HG03460 (cell line): ENCODE data around the gene PRR18.
"Not testable (repeated sequence)": the region's sequence is repeated elsewhere in the genome, so short reads cannot be mapped to it uniquely, and the experiment has no call there.

Source experiments
- ATAC-seq: cut with Tn5 transposase; IDR thresholded peaks from one replicate; pipeline ENCODE4 v1.9.1; 2021; ENCODE audit not compliant: unreplicated experiment

The PRR18 gene

GRCh38 chr6:166308033-166308768 lies at the start of gene PRR18:
Gene PRR18 (minus strand): TSS chr6:166308392. CDS start chr6:166308142, 250 bp downstream.
- peak; percentile 57 for ATAC-seq

- no peak for ATAC-seq
These were observed 47.4 kb upstream of the PRR18 start for GRCh38 chr6:166355552-166355951.

GRCh38 chr6:166354965-166355364 lies 46.8 kb upstream of the PRR18 start:
- no peak for ATAC-seq

- ATAC-seq, result no peak
These were observed 46.0 kb upstream of the PRR18 start for GRCh38 chr6:166354143-166354542.

- ATAC-seq, result no peak
These were observed 45.3 kb upstream of the PRR18 start for GRCh38 chr6:166353507-166353906.

GRCh38 chr6:166352923-166353322 lies 44.7 kb upstream of the PRR18 start:
- ATAC-seq, result no peak

- ATAC-seq, result peak; percentile 97
These were observed 43.6 kb upstream of the PRR18 start for GRCh38 chr6:166351715-166352285.

GRCh38 chr6:166348305-166348949 lies 40.2 kb upstream of the PRR18 start:
- no peak for ATAC-seq

- no peak for ATAC-seq
These were observed 38.8 kb upstream of the PRR18 start for GRCh38 chr6:166346965-166347364.

GRCh38 chr6:166346449-166346848 lies 38.3 kb upstream of the PRR18 start:
- no peak for ATAC-seq

GRCh38 chr6:166345672-166346071 lies 37.5 kb upstream of the PRR18 start:
- not testable (repeated sequence) for ATAC-seq

GRCh38 chr6:166344921-166345320 lies 36.7 kb upstream of the PRR18 start:
- not testable (repeated sequence) for ATAC-seq

- ATAC-seq, result no peak
These were observed 36.0 kb upstream of the PRR18 start for GRCh38 chr6:166344240-166344639.

GRCh38 chr6:166343150-166343487 lies 34.9 kb upstream of the PRR18 start:
- peak; percentile 20 for ATAC-seq

- ATAC-seq, result peak; percentile 95
These were observed 34.4 kb upstream of the PRR18 start, which contains the start of gene SFT2D1 for GRCh38 chr6:166342349-166343149. Gene SFT2D1 (minus strand): TSS chr6:166342545. CDS start chr6:166342481, 64 bp downstream.

- no peak for ATAC-seq
These were observed 33.8 kb upstream of the PRR18 start for GRCh38 chr6:166341977-166342348.

- ATAC-seq, result no peak
These were observed 33.3 kb upstream of the PRR18 start for GRCh38 chr6:166341464-166341863.

- ATAC-seq, result no peak
These were observed 30.7 kb upstream of the PRR18 start for GRCh38 chr6:166338854-166339253.

GRCh38 chr6:166336847-166337246 lies 28.7 kb upstream of the PRR18 start:
- no peak for ATAC-seq

GRCh38 chr6:166335378-166336302 lies 27.4 kb upstream of the PRR18 start:
- ATAC-seq, result peak; percentile 40
